22Rv1 (cell line): ENCODE measurements around the gene VANGL1.

ENCODE experiments used
- ZFX ChIP-seq: fragments of 450-650 bp; IDR thresholded peaks from 2 replicates; pipeline ENCODE4 v1.6.1; 2017; ENCODE audit warnings: antibody characterized with exemption, borderline replicate concordance
- TF ChIP-seq, protein P1 (sequence below): fragments of 450-650 bp; IDR thresholded peaks from 2 replicates; pipeline ENCODE4 v1.5.1; 2017; ENCODE audit warnings: mild to moderate bottlenecking

DNA sequence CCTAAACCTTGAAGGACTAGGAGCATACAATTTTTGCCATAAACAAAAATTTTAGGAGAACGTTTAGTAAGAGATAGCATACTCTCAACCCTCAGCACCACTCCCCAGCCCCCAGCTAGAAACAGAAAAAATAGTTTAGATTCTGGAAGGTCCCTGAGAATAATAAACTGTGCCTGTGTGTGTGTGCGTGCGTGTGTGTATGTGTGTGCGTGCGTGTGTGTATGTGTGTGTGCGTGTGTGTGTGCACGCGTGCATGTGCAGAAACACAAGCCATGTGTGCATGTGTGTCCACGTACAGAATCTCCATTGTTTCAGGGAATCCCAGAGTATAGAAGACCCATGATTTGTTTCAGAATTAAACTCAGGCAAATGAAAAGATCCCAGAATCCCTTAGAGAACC is 64.2 kb downstream of the VANGL1 start:
- TF ChIP-seq, protein P1, sequence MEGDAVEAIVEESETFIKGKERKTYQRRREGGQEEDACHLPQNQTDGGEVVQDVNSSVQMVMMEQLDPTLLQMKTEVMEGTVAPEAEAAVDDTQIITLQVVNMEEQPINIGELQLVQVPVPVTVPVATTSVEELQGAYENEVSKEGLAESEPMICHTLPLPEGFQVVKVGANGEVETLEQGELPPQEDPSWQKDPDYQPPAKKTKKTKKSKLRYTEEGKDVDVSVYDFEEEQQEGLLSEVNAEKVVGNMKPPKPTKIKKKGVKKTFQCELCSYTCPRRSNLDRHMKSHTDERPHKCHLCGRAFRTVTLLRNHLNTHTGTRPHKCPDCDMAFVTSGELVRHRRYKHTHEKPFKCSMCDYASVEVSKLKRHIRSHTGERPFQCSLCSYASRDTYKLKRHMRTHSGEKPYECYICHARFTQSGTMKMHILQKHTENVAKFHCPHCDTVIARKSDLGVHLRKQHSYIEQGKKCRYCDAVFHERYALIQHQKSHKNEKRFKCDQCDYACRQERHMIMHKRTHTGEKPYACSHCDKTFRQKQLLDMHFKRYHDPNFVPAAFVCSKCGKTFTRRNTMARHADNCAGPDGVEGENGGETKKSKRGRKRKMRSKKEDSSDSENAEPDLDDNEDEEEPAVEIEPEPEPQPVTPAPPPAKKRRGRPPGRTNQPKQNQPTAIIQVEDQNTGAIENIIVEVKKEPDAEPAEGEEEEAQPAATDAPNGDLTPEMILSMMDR, result no peak
- no peak for TF ChIP-seq ZFX
